Liver (tissue), 9 donors: Measurements from ENCODE around the gene ARHGAP12. TPM values are rescaled to one million over a fixed set of nuclear protein-coding genes. Genes with fewer than 3 reads are reported as not detected.

Experiments
- DNase-seq: peaks from one replicate; pipeline ENCODE4 v3.0.0-alpha.2; 2017; ENCODE audit warnings: low spot score
- H3K27ac ChIP-seq, 2 donors: one replicate each; pipeline ENCODE4 v1.7.0; 2013; ENCODE audit warnings: inconsistent platforms in 2 of 2, low read length in 2 of 2, control low read depth in 1 of 2, low read depth in 1 of 2, mild to moderate bottlenecking in 1 of 2
- H3K27me3 ChIP-seq, 4 donors: one replicate each; pipeline versions ENCODE4 v1.6.1 to v1.7.0; 2013; ENCODE audit warnings: low read length in 3 of 4, inconsistent platforms in 1 of 4, mild to moderate bottlenecking in 1 of 4, moderate library complexity in 1 of 4; ENCODE audit not compliant: control insufficient read depth in 4 of 4, insufficient read depth in 4 of 4
- H3K36me3 ChIP-seq, 4 donors: one replicate each; pipeline versions ENCODE4 v1.6.1 to v1.7.0; 2013; ENCODE audit warnings: low read length in 3 of 4, mild to moderate bottlenecking in 3 of 4, low read depth in 1 of 4, moderate library complexity in 1 of 4; ENCODE audit not compliant: control insufficient read depth in 4 of 4, insufficient read depth in 3 of 4
- H3K4me1 ChIP-seq, 4 donors: one replicate each; pipeline versions ENCODE4 v1.6.1 to v1.7.0; 2013; ENCODE audit warnings: low read length in 3 of 4, mild to moderate bottlenecking in 3 of 4, moderate library complexity in 1 of 4; ENCODE audit not compliant: control insufficient read depth in 4 of 4, insufficient read depth in 4 of 4
- H3K4me3 ChIP-seq, 3 donors: one replicate each; pipeline versions ENCODE4 v1.6.1 to v1.7.0; 2013; ENCODE audit warnings: low read length in 3 of 3, control low read depth in 1 of 3, low read depth in 1 of 3, mild to moderate bottlenecking in 1 of 3
- H3K9ac ChIP-seq, 2 donors: one replicate each; pipeline ENCODE4 v1.7.0; 2013; ENCODE audit warnings: low read length in 2 of 2, mild to moderate bottlenecking in 2 of 2, moderate library complexity in 2 of 2, control low read depth in 1 of 2, low read depth in 1 of 2
- H3K9me3 ChIP-seq, 4 donors: one replicate each; pipeline versions ENCODE4 v1.6.1 to v1.7.0; 2013; ENCODE audit warnings: low read length in 3 of 4; ENCODE audit not compliant: control insufficient read depth in 4 of 4
- FOXA1 ChIP-seq: IDR thresholded peaks from 2 replicates; pipeline ENCODE4 v1.6.1; 2016; ENCODE audit warnings: antibody characterized with exemption
- GABPA ChIP-seq, 2 donors: IDR thresholded peaks in 1 of 2; conservative IDR thresholded peaks in 1 of 2; 2 replicates each; pipeline ENCODE4 v1.6.1; 2016; ENCODE audit warnings: antibody characterized with exemption in 2 of 2, mild to moderate bottlenecking in 1 of 2, moderate library complexity in 1 of 2
- HNF4A ChIP-seq, 2 donors: conservative IDR thresholded peaks; 2 replicates each; pipeline ENCODE4 v1.6.1; 2016; ENCODE audit warnings: antibody characterized with exemption in 2 of 2, mild to moderate bottlenecking in 2 of 2
- HNF4G ChIP-seq: IDR thresholded peaks from 2 replicates; pipeline ENCODE4 v1.6.1; 2016; ENCODE audit warnings: antibody characterized with exemption
- JUND ChIP-seq, 2 donors: IDR thresholded peaks; 2 replicates each; pipeline ENCODE4 v1.6.1; 2016; ENCODE audit warnings: antibody characterized with exemption in 2 of 2
- RAD21 ChIP-seq, 2 donors: IDR thresholded peaks; 2 replicates each; pipeline ENCODE4 v1.6.1; 2016; ENCODE audit warnings: antibody characterized with exemption in 2 of 2, mild to moderate bottlenecking in 2 of 2
- REST ChIP-seq: IDR thresholded peaks from 2 replicates; pipeline ENCODE4 v1.6.1; 2016; ENCODE audit warnings: antibody characterized with exemption, mild to moderate bottlenecking
- RXRA ChIP-seq, 2 donors: IDR thresholded peaks; 2 replicates each; pipeline ENCODE4 v1.6.1; 2017 to 2018; ENCODE audit warnings: antibody characterized with exemption in 2 of 2, mild to moderate bottlenecking in 1 of 2
- SP1 ChIP-seq: IDR thresholded peaks from 2 replicates; pipeline ENCODE4 v1.6.1; 2018; ENCODE audit warnings: antibody characterized with exemption, mild to moderate bottlenecking
- TAF1 ChIP-seq: conservative IDR thresholded peaks from 2 replicates; pipeline ENCODE4 v1.6.1; 2016; ENCODE audit warnings: antibody characterized with exemption, mild to moderate bottlenecking
- YY1 ChIP-seq: IDR thresholded peaks from 2 replicates; pipeline ENCODE4 v1.6.1; 2016; ENCODE audit warnings: antibody characterized with exemption, mild to moderate bottlenecking
- WGBS: extraction: QIAGEN DNeasy Blood & Tissue Kit; methylation state at CpG from one replicate; pipeline ENCODE4 v1.1.7; 2013; 5-methylcytosine and 5-hydroxymethylcytosine counted together
- polyA plus RNA-seq, 2 donors: library from polyadenylated mRNA; stranded (reverse) in 1 of 2; unstranded in 1 of 2; fragments of 200-250 nt in 1 of 2; fragments of >200 nt in 1 of 2; fragmentation: Nextera tagmentation in 1 of 2; extraction: Ambion mirVana in 1 of 2; gene quantifications; one replicate each; pipeline versions ENCODE4 v1.2.1 to v1.2.3, GENCODE V29; 2013 to 2015
- total RNA-seq, 2 donors: library from RNA; depleted of rRNA; stranded (reverse); fragments of >200 nt; gene quantifications; one replicate each; pipeline ENCODE4 v1.2.3, GENCODE V29; 2014
- TF ChIP-seq, protein P1 (sequence below): IDR thresholded peaks from 2 replicates; pipeline ENCODE4 v1.6.1; 2016; ENCODE audit warnings: antibody characterized with exemption
- TF ChIP-seq, protein P2 (sequence below): IDR thresholded peaks from 2 replicates; pipeline ENCODE4 v1.6.1; 2016; ENCODE audit warnings: antibody characterized with exemption
- donor health status: healthy.
- donor health status: healthy.
- donor health status: healthy.
- donor health status: healthy.
- donor health status: healthy.

Gene ARHGAP12
- total and polyA plus RNA-seq, 4 donors: 7.0 to 29.1 (median 12.3) TPM

DNA sequence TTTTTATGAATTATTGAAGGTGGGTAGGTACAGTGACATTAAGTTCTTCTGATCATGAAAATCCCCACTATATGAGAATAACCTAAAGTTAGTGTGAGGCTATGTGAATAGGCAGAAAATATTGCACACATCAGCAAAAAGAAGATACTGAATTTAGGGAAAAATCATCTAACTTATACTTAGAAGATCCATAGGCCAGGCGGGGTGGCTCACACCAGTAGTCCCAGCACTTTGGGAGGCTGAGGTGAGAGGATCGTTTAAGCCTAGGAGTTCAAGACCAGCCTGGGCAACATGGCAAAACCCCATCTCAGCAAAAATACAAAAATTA is 49.5 kb upstream of the ARHGAP12 start (continued):
- TF ChIP-seq REST (no peak), FOXA1 (no peak)
- TF ChIP-seq, protein P1, sequence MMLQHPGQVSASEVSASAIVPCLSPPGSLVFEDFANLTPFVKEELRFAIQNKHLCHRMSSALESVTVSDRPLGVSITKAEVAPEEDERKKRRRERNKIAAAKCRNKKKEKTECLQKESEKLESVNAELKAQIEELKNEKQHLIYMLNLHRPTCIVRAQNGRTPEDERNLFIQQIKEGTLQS: no peak

DNA sequence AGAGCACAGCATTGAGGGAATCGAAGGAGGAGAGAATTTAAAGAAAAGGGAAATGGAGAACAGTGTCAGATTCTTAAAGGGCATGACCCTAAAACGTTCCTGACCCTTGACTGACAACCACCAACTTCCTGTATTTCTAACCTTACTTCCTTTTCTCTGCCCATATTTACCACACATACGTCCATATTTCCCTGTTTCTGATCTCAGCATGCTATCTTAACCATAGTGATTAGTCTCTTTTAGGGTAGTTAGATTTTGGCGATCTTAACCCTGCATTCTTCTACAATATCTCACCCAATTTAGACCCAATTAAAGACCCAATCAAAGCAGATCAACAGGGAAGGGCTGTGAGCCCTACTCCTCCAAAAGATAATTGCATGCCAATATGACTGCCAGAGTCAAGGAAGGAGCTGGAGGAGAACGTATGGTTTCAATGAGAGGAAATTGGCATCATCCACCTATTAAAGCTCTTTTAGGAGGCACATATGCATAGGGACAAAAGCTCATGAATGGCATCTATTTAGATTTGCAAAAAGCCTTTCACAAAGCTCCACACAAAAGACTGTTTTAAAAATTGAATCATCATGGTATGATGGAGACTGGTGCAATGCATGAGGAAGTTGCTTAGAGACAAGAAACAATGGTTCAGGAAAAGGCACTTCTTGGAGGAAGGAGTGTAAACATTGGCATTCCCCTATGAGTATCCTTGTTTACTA is 49.0 kb upstream of the ARHGAP12 start:
- H3K4me1 ChIP-seq: no peaks in the 10 kb centered on the region
- DNase-seq: no peak
- H3K27ac ChIP-seq: peak overlapping the region in 1 of 2 donors; percentile 31
- H3K4me3 ChIP-seq: no peak overlapping the region
- peak in 1 of 2 donors; percentile 24 for TF ChIP-seq RXRA (IDR thresholded peaks at IDR 0.05)
- TF ChIP-seq HNF4A (conservative IDR thresholded peaks at IDR 0.05): no peak
- no peaks in the 10 kb centered on the region for H3K9me3 ChIP-seq
- no peak overlapping the region for H3K9ac ChIP-seq
- no peaks in the 10 kb centered on the region for H3K27me3 ChIP-seq
- no peaks in the 10 kb centered on the region for H3K36me3 ChIP-seq
- 61% methylated on average over 5 of the region's 5 CpGs for WGBS

- 94% methylated on average over 6 of the region's 6 CpGs for WGBS
- H3K4me3 ChIP-seq: no peak overlapping the region
- H3K27me3 ChIP-seq: no peaks in the 10 kb centered on the region
- no peak for TF ChIP-seq TAF1
- TF ChIP-seq, protein P1: no peak
- TF ChIP-seq HNF4A (conservative IDR thresholded peaks at IDR 0.05): no peak
- no peak for TF ChIP-seq RAD21 (IDR thresholded peaks at IDR 0.05)
- no peak for TF ChIP-seq GABPA (IDR thresholded peaks at IDR 0.05 in 1 of 2, conservative IDR thresholded peaks at IDR 0.05 in 1 of 2)
- TF ChIP-seq, protein P2, sequence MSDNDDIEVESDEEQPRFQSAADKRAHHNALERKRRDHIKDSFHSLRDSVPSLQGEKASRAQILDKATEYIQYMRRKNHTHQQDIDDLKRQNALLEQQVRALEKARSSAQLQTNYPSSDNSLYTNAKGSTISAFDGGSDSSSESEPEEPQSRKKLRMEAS: no peak
- TF ChIP-seq YY1: no peak
- TF ChIP-seq JUND (IDR thresholded peaks at IDR 0.05): no peak
- no peak for TF ChIP-seq HNF4G
- TF ChIP-seq SP1: no peak
- H3K4me1 ChIP-seq: no peaks in the 10 kb centered on the region
- H3K36me3 ChIP-seq: no peaks in the 10 kb centered on the region
- no peak overlapping the region for H3K27ac ChIP-seq
- H3K9me3 ChIP-seq: no peaks in the 10 kb centered on the region
- no peak for DNase-seq
- H3K9ac ChIP-seq: no peak overlapping the region
These were observed 46.6 kb upstream of the ARHGAP12 start for GRCh38 chr10:31975157-31975765.
